GM21515 (cell line): ENCODE measurements around the gene SPHK2.
"Not testable (repeated sequence)": the region's sequence is repeated elsewhere in the genome, so short reads cannot be mapped to it uniquely, and the experiment has no call there.

Experiments
- ATAC-seq: cut with Tn5 transposase; IDR thresholded peaks from one replicate; pipeline ENCODE4 v1.9.1; 2021; ENCODE audit not compliant: unreplicated experiment

The SPHK2 gene

GRCh38 chr19:48624067-48624594 lies 4.8 kb downstream of the SPHK2 start:
- ATAC-seq: peak; percentile 47

DNA sequence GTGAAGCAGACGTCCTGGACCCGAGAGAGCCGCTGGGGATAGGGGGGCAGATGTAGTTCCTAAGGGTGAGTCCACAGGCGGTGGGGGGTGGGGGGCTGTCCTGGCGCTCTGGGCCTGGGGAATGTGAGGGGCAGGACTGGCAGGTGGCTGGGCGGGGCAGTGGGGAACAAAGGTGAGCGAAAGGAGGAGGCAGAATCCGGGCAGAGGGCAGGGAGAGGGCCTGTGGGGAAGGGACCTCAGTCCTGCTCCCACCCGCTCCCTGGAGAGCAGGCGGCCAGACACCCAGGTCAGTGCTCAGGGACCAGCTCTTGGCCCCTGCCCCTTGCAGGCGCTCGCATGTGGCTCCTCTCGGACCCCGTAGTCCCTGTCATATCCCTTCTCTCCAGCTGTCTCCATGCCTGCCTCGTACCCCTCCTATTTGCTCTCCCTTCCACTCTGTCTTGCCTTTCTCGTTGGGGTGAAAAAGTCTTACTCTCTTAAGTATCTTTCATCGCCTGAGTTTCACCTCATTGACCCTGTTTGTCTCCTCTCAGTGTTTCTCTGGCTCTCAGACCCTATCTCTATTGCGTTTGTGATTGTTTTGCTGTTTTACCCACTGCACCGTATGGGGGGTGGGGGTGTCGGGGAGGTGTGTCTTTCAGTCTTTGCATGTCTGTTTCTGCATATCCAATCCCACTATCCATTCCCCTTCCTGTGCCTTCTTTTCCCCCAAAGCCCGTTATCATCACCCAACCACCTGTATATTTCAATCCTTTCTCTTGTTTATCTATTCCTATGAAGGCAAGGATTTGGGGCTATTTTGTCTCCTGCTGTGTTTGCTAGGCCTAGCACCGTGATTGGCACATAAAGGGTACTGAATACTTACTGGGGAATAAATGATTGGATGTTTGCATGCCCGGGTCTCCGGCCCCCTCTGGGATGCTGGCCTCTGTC lies 5.8 kb downstream of the SPHK2 start:
- no peak for ATAC-seq

- no peak for ATAC-seq
These were observed 6.6 kb downstream of the SPHK2 start for GRCh38 chr19:48625891-48626327.

- ATAC-seq: no peak
These were observed 8.0 kb downstream of the SPHK2 start for GRCh38 chr19:48627201-48627864.

DNA sequence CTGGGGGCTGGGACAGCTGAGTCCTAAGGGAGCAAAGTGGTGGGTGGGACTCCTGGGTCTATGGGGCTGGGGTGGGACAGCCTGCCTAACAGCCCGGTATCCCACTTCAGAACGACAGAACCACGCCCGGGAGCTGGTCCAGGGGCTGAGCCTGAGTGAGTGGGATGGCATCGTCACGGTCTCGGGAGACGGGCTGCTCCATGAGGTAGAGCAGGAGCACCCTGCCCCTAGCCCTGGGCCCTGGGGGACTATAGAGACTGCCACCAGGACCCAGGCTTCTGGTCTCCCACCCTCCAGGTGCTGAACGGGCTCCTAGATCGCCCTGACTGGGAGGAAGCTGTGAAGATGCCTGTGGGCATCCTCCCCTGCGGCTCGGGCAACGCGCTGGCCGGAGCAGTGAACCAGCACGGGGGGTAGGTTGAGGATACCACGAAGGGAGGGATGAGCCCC lies 8.6 kb downstream of the SPHK2 start:
- ATAC-seq: no peak

DNA sequence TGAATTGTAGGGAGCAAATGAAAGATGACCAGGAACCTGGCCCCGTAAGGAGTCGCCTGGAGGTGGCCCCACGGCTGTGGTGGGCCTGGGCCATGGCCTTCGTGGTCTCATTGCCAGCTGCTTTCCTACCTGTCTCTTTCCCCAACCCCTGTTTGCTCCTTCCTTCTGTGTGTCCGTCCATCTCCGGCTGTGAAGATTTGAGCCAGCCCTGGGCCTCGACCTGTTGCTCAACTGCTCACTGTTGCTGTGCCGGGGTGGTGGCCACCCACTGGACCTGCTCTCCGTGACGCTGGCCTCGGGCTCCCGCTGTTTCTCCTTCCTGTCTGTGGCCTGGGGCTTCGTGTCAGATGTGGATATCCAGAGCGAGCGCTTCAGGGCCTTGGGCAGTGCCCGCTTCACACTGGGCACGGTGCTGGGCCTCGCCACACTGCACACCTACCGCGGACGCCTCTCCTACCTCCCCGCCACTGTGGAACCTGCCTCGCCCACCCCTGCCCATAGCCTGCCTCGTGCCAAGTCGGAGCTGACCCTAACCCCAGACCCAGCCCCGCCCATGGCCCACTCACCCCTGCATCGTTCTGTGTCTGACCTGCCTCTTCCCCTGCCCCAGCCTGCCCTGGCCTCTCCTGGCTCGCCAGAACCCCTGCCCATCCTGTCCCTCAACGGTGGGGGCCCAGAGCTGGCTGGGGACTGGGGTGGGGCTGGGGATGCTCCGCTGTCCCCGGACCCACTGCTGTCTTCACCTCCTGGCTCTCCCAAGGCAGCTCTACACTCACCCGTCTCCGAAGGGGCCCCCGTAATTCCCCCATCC lies 9.4 kb downstream of the SPHK2 start:
- no peak for ATAC-seq

- no peak for ATAC-seq
These were observed 9.9 kb downstream of the SPHK2 start for GRCh38 chr19:48629297-48629598.

DNA sequence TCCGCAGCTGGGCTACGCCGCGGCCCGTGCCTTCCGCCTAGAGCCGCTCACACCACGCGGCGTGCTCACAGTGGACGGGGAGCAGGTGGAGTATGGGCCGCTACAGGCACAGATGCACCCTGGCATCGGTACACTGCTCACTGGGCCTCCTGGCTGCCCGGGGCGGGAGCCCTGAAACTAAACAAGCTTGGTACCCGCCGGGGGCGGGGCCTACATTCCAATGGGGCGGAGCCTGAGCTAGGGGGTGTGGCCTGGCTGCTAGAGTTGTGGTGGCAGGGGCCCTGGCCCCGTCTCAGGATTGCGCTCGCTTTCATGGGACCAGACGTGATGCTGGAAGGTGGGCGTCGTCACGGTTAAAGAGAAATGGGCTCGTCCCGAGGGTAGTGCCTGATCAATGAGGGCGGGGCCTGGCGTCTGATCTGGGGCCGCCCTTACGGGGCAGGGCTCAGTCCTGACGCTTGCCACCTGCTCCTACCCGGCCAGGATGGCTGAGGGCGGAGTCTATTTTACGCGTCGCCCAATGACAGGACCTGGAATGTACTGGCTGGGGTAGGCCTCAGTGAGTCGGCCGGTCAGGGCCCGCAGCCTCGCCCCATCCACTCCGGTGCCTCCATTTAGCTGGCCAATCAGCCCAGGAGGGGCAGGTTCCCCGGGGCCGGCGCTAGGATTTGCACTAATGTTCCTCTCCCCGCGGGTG lies 10.4 kb downstream of the SPHK2 start:
- no peak for ATAC-seq

DNA sequence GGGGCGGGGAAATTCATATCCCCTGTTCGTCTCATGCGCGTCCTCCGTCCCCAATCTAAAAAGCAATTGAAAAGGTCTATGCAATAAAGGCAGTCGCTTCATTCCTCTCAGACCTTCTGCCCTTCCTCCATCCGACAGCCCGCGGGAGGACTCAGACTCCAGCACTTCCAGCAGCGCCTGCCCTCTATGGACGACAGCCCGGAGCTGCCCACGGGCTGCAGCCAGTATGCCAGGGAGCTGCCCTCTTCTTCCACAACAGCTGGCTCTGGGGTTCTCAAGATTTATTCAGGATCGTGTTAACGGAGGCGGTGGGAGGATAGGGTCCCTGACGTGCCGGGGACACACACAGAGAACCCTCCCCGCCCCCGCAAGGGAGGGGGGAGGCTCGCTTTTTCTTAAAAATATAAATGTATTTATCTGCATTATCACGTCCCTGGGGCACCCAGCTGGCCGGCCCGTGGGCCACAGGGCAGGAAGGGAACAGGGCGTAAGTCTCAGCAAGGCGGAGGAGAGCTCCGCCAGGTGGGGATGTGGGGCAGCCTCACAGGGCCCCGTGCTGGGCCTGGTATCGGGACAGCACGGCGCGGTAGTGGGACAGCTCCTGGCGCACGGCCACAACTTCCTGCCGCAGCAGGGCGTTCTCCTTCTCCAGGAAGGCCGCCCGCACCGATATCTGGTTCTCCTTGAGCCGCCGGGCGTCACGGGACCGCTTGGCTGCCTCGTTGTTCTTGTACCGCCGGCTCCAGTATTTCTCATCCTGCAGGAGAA lies 11.2 kb downstream of the SPHK2 start:
- ATAC-seq: no peak

DNA sequence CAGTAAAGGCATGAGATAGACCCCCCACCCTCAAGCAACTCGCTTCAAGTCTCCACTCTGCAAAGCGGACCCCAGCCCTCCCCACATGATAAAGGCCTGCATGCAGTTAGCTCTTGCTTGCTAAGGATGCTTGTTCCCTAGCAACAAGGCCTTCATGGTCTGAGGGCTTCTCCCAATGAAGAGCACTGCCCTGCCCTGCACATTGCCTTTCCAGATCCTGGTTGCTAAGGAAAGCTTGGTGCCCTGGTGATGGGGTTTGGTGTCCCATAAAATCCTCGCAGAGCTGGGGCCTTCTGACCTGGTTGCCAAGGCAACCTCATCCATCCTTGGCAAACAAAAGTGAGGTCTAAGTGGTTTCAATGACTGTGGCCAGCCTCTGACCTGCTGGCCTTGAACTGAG lies 11.9 kb downstream of the SPHK2 start:
- ATAC-seq: no peak

DNA sequence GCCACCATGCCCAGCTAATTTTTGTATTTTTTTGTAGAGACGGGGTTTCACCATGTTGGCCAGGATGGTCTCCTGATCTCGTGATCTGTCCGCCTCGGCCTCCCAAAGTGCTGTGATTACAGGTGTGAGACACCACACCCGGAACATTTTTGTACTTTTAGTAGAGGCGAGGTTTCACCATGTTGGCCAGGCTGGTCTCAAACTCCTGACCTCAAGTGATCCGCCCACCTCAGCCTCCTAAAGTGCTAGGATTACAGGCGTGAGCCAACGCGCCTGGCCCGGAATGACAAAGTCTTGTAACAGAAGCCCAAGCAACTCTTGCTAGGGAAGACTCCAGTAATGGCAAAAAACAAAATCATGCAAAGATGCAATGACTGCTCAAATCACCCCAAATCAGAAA lies 13.0 kb downstream of the SPHK2 start:
- not testable (repeated sequence) for ATAC-seq

GRCh38 chr19:48632692-48633147 lies 13.4 kb downstream of the SPHK2 start:
- ATAC-seq: no peak

- ATAC-seq: no peak
These were observed 14.1 kb downstream of the SPHK2 start for GRCh38 chr19:48633148-48634035.

GRCh38 chr19:48634036-48634342 lies 14.7 kb downstream of the SPHK2 start:
- no peak for ATAC-seq

GRCh38 chr19:48634424-48635262 lies 15.3 kb downstream of the SPHK2 start:
- ATAC-seq: peak; percentile 32

DNA sequence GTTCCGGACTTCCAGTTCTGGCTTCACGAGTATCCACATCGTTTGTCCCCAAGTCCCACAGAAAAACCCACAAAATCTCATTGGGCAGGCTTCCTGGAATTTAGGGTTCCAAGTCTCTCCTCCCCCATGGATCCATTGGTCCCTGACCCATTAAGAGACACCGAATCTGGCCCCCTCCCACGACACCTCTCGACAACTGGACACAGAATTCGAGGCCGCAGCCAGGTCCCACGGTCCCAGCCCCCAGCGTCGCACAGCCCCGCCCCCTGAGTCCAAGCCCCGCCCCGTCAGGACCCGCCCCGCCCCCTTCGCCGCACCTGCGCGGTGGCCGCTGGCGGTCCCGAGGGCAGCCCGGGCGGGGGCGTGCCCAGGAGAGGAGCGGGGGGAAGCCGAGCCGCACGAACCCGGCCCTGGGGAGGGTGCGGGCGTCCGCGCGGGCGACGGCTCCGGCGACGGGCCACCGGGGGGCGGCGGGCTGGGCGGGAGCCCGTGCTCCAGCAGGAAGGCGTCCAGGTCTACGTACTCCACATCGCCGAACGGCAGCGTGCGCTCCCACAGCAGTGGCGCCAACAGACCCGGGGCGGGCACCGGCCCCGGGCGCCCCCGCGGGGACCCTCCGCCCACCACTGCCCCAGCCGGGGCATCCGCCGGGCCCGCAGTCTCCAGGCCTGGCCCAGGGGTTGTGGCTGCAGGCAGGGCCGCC lies 16.1 kb downstream of the SPHK2 start:
- no peak for ATAC-seq
